SK-N-SH treated with all-trans-retinoic acid at 6 μM for 48 hours (cell line): Measurements from ENCODE around the gene RABGGTA.

Experiments used
- ATAC-seq: fragments of 200-7000 bp; cut with Tn5 transposase; 3 replicates; pipeline ENCODE4 v1.9.1; 2020; ENCODE audit warnings: mild to moderate bottlenecking, moderate library complexity
- ARNTL ChIP-seq: fragments of 450-650 bp; formaldehyde crosslinking; IDR thresholded peaks from 2 replicates; pipeline ENCODE4 v1.5.0; 2020; ENCODE audit warnings: low read depth, mild to moderate bottlenecking, moderate library complexity, borderline replicate concordance
- BACH2 ChIP-seq: fragments of 250-450 bp; sonication (Bioruptor Pico); IDR thresholded peaks from 2 replicates; pipeline ENCODE4 v1.9.0; 2021; ENCODE audit warnings: mild to moderate bottlenecking, borderline replicate concordance
- CSDC2 ChIP-seq: fragments of 250-450 bp; sonication (Bioruptor Pico); IDR thresholded peaks from 2 replicates; pipeline ENCODE4 v1.5.0; 2020; ENCODE audit warnings: mild to moderate bottlenecking, moderate library complexity
- ESRRG ChIP-seq: fragments of 250-450 bp; sonication (Bioruptor Pico); IDR thresholded peaks from 2 replicates; pipeline ENCODE4 v1.6.1; 2021; ENCODE audit warnings: mild to moderate bottlenecking
- GLIS3 ChIP-seq: fragments of 250-450 bp; sonication (Bioruptor Pico); IDR thresholded peaks from 2 replicates; pipeline ENCODE4 v1.5.0; 2020; ENCODE audit warnings: mild to moderate bottlenecking, moderate library complexity
- ISL1 ChIP-seq: fragments of 250-450 bp; sonication (Bioruptor Pico); IDR thresholded peaks from 2 replicates; pipeline ENCODE4 v2.1.2; 2022; ENCODE audit warnings: mild to moderate bottlenecking, moderate library complexity
- OSR1 ChIP-seq: fragments of 250-450 bp; sonication (Bioruptor Pico); IDR thresholded peaks from 2 replicates; pipeline ENCODE4 v1.8.0; 2022; ENCODE audit warnings: moderate library complexity, mild to moderate bottlenecking, inconsistent platforms
- PPARA ChIP-seq: fragments of 250-450 bp; sonication (Bioruptor Pico); IDR thresholded peaks from 2 replicates; pipeline ENCODE4 v1.5.0; 2020; ENCODE audit warnings: mild to moderate bottlenecking, borderline replicate concordance
- RARB ChIP-seq: fragments of 250-450 bp; sonication (Bioruptor Pico); IDR thresholded peaks from 2 replicates; pipeline ENCODE4 v1.8.0; 2021; ENCODE audit warnings: mild to moderate bottlenecking, moderate library complexity
- SNAI2 ChIP-seq: fragments of 250-450 bp; sonication (Bioruptor Pico); IDR thresholded peaks from 2 replicates; pipeline ENCODE4 v1.5.0; 2020; ENCODE audit warnings: mild to moderate bottlenecking, moderate library complexity
- TCF4 ChIP-seq: fragments of 250-450 bp; sonication (Bioruptor Pico); IDR thresholded peaks from 2 replicates; pipeline ENCODE4 v1.8.0; 2021; ENCODE audit warnings: mild to moderate bottlenecking, moderate library complexity, borderline replicate concordance
- TOX ChIP-seq: fragments of 250-450 bp; sonication (Bioruptor Pico); IDR thresholded peaks from 2 replicates; pipeline ENCODE4 v1.8.0; 2021; ENCODE audit warnings: mild to moderate bottlenecking, moderate library complexity, borderline replicate concordance
- TSHZ2 ChIP-seq: fragments of 250-450 bp; sonication (Bioruptor Pico); IDR thresholded peaks from 2 replicates; pipeline ENCODE4 v1.5.0; 2020; ENCODE audit warnings: mild to moderate bottlenecking, moderate library complexity
- ZC3H10 ChIP-seq: fragments of 250-450 bp; sonication (Bioruptor Pico); IDR thresholded peaks from 2 replicates; pipeline ENCODE4 v1.5.1; 2021; ENCODE audit warnings: mild to moderate bottlenecking, moderate library complexity
- ZFP30 ChIP-seq: fragments of 450-650 bp; formaldehyde crosslinking; IDR thresholded peaks from 2 replicates; pipeline ENCODE4 v1.5.0; 2022; ENCODE audit warnings: mild to moderate bottlenecking, moderate library complexity
- ZNF565 ChIP-seq: fragments of 450-650 bp; formaldehyde crosslinking; conservative IDR thresholded peaks from 2 replicates; pipeline ENCODE4 v1.5.0; 2020; ENCODE audit warnings: low read depth, mild to moderate bottlenecking, moderate library complexity
- ZNF70 ChIP-seq: fragments of 450-650 bp; formaldehyde crosslinking; IDR thresholded peaks from 2 replicates; pipeline ENCODE4 v1.5.0; 2020; ENCODE audit warnings: mild to moderate bottlenecking, moderate library complexity
- TF ChIP-seq, protein P1 (sequence below): fragments of 250-450 bp; sonication (Bioruptor Pico); IDR thresholded peaks from 2 replicates; pipeline ENCODE4 v1.8.0; 2021; ENCODE audit warnings: low read depth, mild to moderate bottlenecking, moderate library complexity, borderline replicate concordance
- TF ChIP-seq, protein P2 (sequence below): fragments of 250-450 bp; sonication (Bioruptor Pico); IDR thresholded peaks from 2 replicates; pipeline ENCODE4 v1.5.1; 2021; ENCODE audit warnings: mild to moderate bottlenecking, moderate library complexity
- TF ChIP-seq, protein P3 (sequence below): fragments of 250-450 bp; sonication (Bioruptor Pico); IDR thresholded peaks from 2 replicates; pipeline ENCODE4 v1.8.0; 2020; ENCODE audit warnings: mild to moderate bottlenecking, moderate library complexity, borderline replicate concordance

RABGGTA gene

GRCh38 chr14:24297190-24297964, 26.0 kb upstream of the RABGGTA start (continued):
- TF ChIP-seq, protein P1, sequence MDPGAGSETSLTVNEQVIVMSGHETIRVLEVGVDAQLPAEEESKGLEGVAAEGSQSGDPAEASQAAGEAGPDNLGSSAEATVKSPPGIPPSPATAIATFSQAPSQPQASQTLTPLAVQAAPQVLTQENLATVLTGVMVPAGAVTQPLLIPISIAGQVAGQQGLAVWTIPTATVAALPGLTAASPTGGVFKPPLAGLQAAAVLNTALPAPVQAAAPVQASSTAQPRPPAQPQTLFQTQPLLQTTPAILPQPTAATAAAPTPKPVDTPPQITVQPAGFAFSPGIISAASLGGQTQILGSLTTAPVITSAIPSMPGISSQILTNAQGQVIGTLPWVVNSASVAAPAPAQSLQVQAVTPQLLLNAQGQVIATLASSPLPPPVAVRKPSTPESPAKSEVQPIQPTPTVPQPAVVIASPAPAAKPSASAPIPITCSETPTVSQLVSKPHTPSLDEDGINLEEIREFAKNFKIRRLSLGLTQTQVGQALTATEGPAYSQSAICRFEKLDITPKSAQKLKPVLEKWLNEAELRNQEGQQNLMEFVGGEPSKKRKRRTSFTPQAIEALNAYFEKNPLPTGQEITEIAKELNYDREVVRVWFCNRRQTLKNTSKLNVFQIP = no peak
- TF ChIP-seq ZFP30 (CRISPR knock-in tag) = no peak
- TF ChIP-seq TSHZ2 (CRISPR knock-in tag) = no peak

- TF ChIP-seq ZFP30 (CRISPR knock-in tag) = no peak
- no peak for TF ChIP-seq CSDC2
- no peak for TF ChIP-seq TSHZ2 (CRISPR knock-in tag)
- TF ChIP-seq TOX = no peak
- no peak for TF ChIP-seq BACH2 (CRISPR knock-in tag)
- no peak for TF ChIP-seq ISL1 (CRISPR knock-in tag)
- TF ChIP-seq SNAI2 (CRISPR knock-in tag) = no peak
- TF ChIP-seq, protein P2, sequence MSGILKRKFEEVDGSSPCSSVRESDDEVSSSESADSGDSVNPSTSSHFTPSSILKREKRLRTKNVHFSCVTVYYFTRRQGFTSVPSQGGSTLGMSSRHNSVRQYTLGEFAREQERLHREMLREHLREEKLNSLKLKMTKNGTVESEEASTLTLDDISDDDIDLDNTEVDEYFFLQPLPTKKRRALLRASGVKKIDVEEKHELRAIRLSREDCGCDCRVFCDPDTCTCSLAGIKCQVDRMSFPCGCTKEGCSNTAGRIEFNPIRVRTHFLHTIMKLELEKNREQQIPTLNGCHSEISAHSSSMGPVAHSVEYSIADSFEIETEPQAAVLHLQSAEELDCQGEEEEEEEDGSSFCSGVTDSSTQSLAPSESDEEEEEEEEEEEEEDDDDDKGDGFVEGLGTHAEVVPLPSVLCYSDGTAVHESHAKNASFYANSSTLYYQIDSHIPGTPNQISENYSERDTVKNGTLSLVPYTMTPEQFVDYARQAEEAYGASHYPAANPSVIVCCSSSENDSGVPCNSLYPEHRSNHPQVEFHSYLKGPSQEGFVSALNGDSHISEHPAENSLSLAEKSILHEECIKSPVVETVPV (CRISPR knock-in tag) = no peak
- TF ChIP-seq, protein P1 = no peak
- TF ChIP-seq ZNF565 = no peak
- no peak for TF ChIP-seq TCF4
- no peak for TF ChIP-seq ESRRG
- no peak for TF ChIP-seq ARNTL
- no peak for TF ChIP-seq ZNF70 (CRISPR knock-in tag)
- TF ChIP-seq, all 23 proteins: peak for 0
- ATAC-seq = peak; percentile 81
These were observed 25.2 kb upstream of the RABGGTA start for GRCh38 chr14:24296341-24297157.

- TF ChIP-seq ISL1 (CRISPR knock-in tag) = no peak
- TF ChIP-seq, protein P1 = no peak
- TF ChIP-seq ZFP30 (CRISPR knock-in tag) = no peak
- no peak for TF ChIP-seq ZNF565
- TF ChIP-seq, protein P3, sequence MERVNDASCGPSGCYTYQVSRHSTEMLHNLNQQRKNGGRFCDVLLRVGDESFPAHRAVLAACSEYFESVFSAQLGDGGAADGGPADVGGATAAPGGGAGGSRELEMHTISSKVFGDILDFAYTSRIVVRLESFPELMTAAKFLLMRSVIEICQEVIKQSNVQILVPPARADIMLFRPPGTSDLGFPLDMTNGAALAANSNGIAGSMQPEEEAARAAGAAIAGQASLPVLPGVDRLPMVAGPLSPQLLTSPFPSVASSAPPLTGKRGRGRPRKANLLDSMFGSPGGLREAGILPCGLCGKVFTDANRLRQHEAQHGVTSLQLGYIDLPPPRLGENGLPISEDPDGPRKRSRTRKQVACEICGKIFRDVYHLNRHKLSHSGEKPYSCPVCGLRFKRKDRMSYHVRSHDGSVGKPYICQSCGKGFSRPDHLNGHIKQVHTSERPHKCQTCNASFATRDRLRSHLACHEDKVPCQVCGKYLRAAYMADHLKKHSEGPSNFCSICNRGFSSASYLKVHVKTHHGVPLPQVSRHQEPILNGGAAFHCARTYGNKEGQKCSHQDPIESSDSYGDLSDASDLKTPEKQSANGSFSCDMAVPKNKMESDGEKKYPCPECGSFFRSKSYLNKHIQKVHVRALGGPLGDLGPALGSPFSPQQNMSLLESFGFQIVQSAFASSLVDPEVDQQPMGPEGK (CRISPR knock-in tag) = no peak
- no peak for TF ChIP-seq ESRRG
- no peak for TF ChIP-seq ARNTL
- TF ChIP-seq ZC3H10 = no peak
- TF ChIP-seq PPARA (CRISPR knock-in tag) = no peak
- no peak for TF ChIP-seq GLIS3 (CRISPR knock-in tag)
- no peak for TF ChIP-seq SNAI2 (CRISPR knock-in tag)
- TF ChIP-seq TCF4 = no peak
- no peak for TF ChIP-seq RARB (CRISPR knock-in tag)
- no peak for TF ChIP-seq OSR1
- ATAC-seq = no peak
These were observed 22.1 kb upstream of the RABGGTA start for GRCh38 chr14:24293525-24293924.
